HEK293T (cell line): ENCODE measurements around the gene SPDYE2.
"Not testable (repeated sequence)": the region's sequence is repeated elsewhere in the genome, so short reads cannot be mapped to it uniquely, and the experiment has no call there.

Experiments
- BHLHE40 ChIP-seq: fragments of 450-650 bp; IDR thresholded peaks from 2 replicates; pipeline ENCODE4 v1.6.1; 2016; ENCODE audit warnings: mild to moderate bottlenecking, moderate library complexity, borderline replicate concordance
- ELF4 ChIP-seq: fragments of 450-650 bp; IDR thresholded peaks from 2 replicates; pipeline ENCODE4 v1.6.1; 2017; ENCODE audit warnings: antibody characterized with exemption
- NFRKB ChIP-seq: fragments of 450-650 bp; IDR thresholded peaks from 2 replicates; pipeline ENCODE4 v1.6.1; 2016; ENCODE audit warnings: mild to moderate bottlenecking, moderate library complexity
- PKNOX1 ChIP-seq: fragments of 450-650 bp; IDR thresholded peaks from 2 replicates; pipeline ENCODE4 v1.6.1; 2016
- SP1 ChIP-seq: fragments of 450-650 bp; IDR thresholded peaks from 2 replicates; pipeline ENCODE4 v1.6.1; 2017
- TARDBP ChIP-seq: fragments of 450-650 bp; IDR thresholded peaks from 2 replicates; pipeline ENCODE4 v1.6.1; 2016

GRCh38 chr7:102545288-102545687 lies 5.7 kb upstream of the SPDYE2 start:
- TF ChIP-seq PKNOX1, ELF4, TARDBP, NFRKB, SP1, BHLHE40: not testable (repeated sequence)
